Mesendoderm (in vitro differentiated cells): Measurements from ENCODE around the gene MBD4.
"Not testable (repeated sequence)": the region's sequence is repeated elsewhere in the genome, so short reads cannot be mapped to it uniquely, and the experiment has no call there.

Experiments used
- DNase-seq: peaks from one replicate; pipeline ENCODE4 v3.0.0; 2013
- H2AK5ac ChIP-seq: 2 replicates; pipeline ENCODE4 v1.6.1; 2013; ENCODE audit warnings: low read length, inconsistent platforms
- H2BK120ac ChIP-seq: 2 replicates; pipeline ENCODE4 v1.6.1; 2013; ENCODE audit warnings: low read depth, mild to moderate bottlenecking, low read length, moderate library complexity, mixed read lengths
- H2BK15ac ChIP-seq: replicated peaks from 2 replicates; pipeline ENCODE4 v1.6.1; 2013; ENCODE audit warnings: low read depth, mild to moderate bottlenecking, moderate library complexity
- H2BK5ac ChIP-seq: 2 replicates; pipeline ENCODE4 v1.6.1; 2013; ENCODE audit warnings: low read length, inconsistent platforms
- H3K18ac ChIP-seq: 2 replicates; pipeline ENCODE4 v1.6.1; 2013; ENCODE audit warnings: mild to moderate bottlenecking, low read length, mixed read lengths
- H3K23ac ChIP-seq: one replicate; pipeline ENCODE4 v1.6.1; 2013; ENCODE audit warnings: low read length
- H3K27ac ChIP-seq: 2 replicates; pipeline ENCODE4 v1.5.1; 2013; ENCODE audit warnings: low read depth, mild to moderate bottlenecking, inconsistent platforms, low read length, moderate library complexity
- H3K27me3 ChIP-seq: 2 replicates; pipeline ENCODE4 v1.6.1; 2013; ENCODE audit warnings: low read length, control low read depth, mild to moderate bottlenecking, inconsistent platforms; ENCODE audit not compliant: insufficient read depth, poor library complexity
- H3K36me3 ChIP-seq: 2 replicates; pipeline ENCODE4 v1.6.1; 2013; ENCODE audit warnings: low read length, inconsistent platforms; ENCODE audit not compliant: control insufficient read depth, insufficient read depth
- H3K4ac ChIP-seq: one replicate; pipeline ENCODE4 v1.6.1; 2013; ENCODE audit warnings: low read depth, mild to moderate bottlenecking, low read length, moderate library complexity
- H3K4me1 ChIP-seq: 2 replicates; pipeline ENCODE4 v1.6.1; 2013; ENCODE audit warnings: low read depth, low read length, inconsistent platforms; ENCODE audit not compliant: control insufficient read depth
- H3K4me2 ChIP-seq: 2 replicates; pipeline ENCODE4 v1.6.1; 2013; ENCODE audit warnings: low read length
- H3K4me3 ChIP-seq: 2 replicates; pipeline ENCODE4 v1.5.1; 2013; ENCODE audit warnings: mild to moderate bottlenecking, low read length
- H3K56ac ChIP-seq: one replicate; pipeline ENCODE4 v1.6.1; 2013; ENCODE audit warnings: low read length
- H3K79me1 ChIP-seq: 2 replicates; pipeline ENCODE4 v1.6.1; 2013; ENCODE audit warnings: low read length, inconsistent platforms
- H3K79me2 ChIP-seq: 2 replicates; pipeline ENCODE4 v1.6.1; 2013; ENCODE audit warnings: mild to moderate bottlenecking, low read length; ENCODE audit not compliant: control insufficient read depth, insufficient read depth
- H3K9ac ChIP-seq: 2 replicates; pipeline ENCODE4 v1.6.1; 2013; ENCODE audit warnings: low read length, inconsistent platforms
- H4K5ac ChIP-seq: one replicate; pipeline ENCODE4 v1.6.1; 2013; ENCODE audit warnings: low read length
- H4K8ac ChIP-seq: one replicate; pipeline ENCODE4 v1.6.1; 2013; ENCODE audit warnings: low read depth, mild to moderate bottlenecking, control low read depth, low read length, moderate library complexity
- WGBS: extraction: QIAGEN DNeasy Blood & Tissue Kit; methylation state at CpG from one replicate; pipeline ENCODE4 v1.1.7; 2013; ENCODE audit warnings: low lambda C conversion rate, missing lambda C conversion rate; ENCODE audit not compliant: insufficient coverage; ENCODE audit errors: extremely low coverage; 5-methylcytosine and 5-hydroxymethylcytosine counted together

MBD4 gene

DNA sequence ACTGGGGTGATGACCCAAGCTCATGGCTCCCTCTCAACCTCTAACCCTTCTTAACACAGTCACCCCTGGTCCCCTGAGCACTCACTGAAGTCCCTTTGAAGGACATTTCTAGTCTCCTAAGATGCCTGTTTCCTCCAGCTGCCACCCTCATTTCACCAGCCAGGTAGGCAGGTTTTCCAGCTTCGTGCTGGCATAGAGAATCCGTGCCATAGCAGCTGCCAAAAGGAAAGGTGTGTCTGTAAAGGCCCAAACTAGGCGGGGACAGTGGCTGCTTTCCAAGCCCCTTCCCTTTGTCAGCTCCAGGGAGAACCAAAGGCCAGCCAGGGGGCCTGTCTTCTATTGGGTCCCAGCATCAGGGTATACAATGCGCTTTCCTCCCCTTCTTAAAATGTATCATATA, 48.2 kb downstream of the MBD4 start:
- not testable (repeated sequence) for H3K18ac ChIP-seq, H2BK15ac ChIP-seq, H3K4me3 ChIP-seq, H2BK120ac ChIP-seq, H3K36me3 ChIP-seq, H3K27ac ChIP-seq, H3K4me2 ChIP-seq, H4K8ac ChIP-seq, H2BK5ac ChIP-seq, DNase-seq, H3K23ac ChIP-seq, H3K4me1 ChIP-seq, H3K9ac ChIP-seq, H3K4ac ChIP-seq, H4K5ac ChIP-seq, H3K56ac ChIP-seq, H2AK5ac ChIP-seq, H3K27me3 ChIP-seq, H3K79me1 ChIP-seq
- no CpG with 5 or more reads among the region's 4 CpGs for WGBS
- peaks cover 16% of the 10 kb centered on the region for H3K79me2 ChIP-seq

GRCh38 chr3:129389572-129389937, 50.2 kb downstream of the MBD4 start:
- Histone ChIP-seq H3K4me2 (no peak overlapping the region), H3K18ac (no peak overlapping the region), H2BK5ac (no peak overlapping the region), H2BK120ac (no peak overlapping the region), H3K23ac (no peak overlapping the region), H2AK5ac (no peak overlapping the region), H2BK15ac (no peak overlapping the region), H3K36me3 (peaks cover 5% of the 10 kb centered on the region), H3K79me1 (peaks cover under 1% of the 10 kb centered on the region), H3K4ac (no peak overlapping the region), H4K8ac (no peak overlapping the region), H3K56ac (peak overlapping the region; percentile 49), H4K5ac (no peak overlapping the region), H3K4me3 (no peak overlapping the region), H3K27ac (peak overlapping the region; percentile 76), H3K9ac (no peak overlapping the region), H3K27me3 (no peaks in the 10 kb centered on the region), H3K79me2 (peaks cover 1% of the 10 kb centered on the region), H3K4me1 (peaks cover 2% of the 10 kb centered on the region)
- WGBS: no CpG with 5 or more reads among the region's 3 CpGs
- DNase-seq: no peak

- not testable (repeated sequence) for H3K79me2 ChIP-seq, H3K4me2 ChIP-seq, H2AK5ac ChIP-seq, H4K5ac ChIP-seq, H2BK15ac ChIP-seq, H3K4me1 ChIP-seq, H3K23ac ChIP-seq, H3K27me3 ChIP-seq, H3K79me1 ChIP-seq, H3K4me3 ChIP-seq, H2BK120ac ChIP-seq, H3K18ac ChIP-seq, H3K9ac ChIP-seq, H4K8ac ChIP-seq, H3K4ac ChIP-seq, H3K36me3 ChIP-seq
- H3K27ac ChIP-seq: peak overlapping the region; percentile 76
- H2BK5ac ChIP-seq: peak overlapping the region; percentile 80
- WGBS: no CpG with 5 or more reads among the region's 8 CpGs
- peak overlapping the region; percentile 37 for H3K56ac ChIP-seq
- DNase-seq: peak; percentile 85
Observed at GRCh38 chr3:129388791-129389571, 50.8 kb downstream of the MBD4 start.

DNA sequence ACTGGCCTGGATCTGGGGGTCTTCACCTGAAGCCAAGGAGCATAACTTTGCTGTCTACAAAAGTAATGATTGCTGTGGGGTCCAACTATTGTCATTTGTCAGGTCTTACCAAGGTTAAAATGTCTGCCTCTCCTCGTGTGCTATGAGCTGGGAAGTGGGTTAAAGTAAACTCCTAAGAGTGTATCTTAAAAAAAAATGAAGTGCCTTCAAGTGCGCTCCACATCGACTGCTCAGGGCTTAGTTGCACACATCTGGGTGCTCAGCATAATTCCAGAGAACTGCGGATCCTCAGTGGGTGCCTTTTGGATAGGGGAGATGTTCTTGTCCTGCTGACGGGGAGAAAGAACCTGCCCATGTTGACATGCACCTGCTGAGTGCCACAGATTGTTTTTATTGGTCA, 52.3 kb downstream of the MBD4 start:
- Histone ChIP-seq H2BK120ac (no peak overlapping the region), H2AK5ac (no peak overlapping the region), H2BK5ac (no peak overlapping the region), H3K4ac (no peak overlapping the region), H3K23ac (no peak overlapping the region), H4K5ac (no peak overlapping the region), H3K79me2 (no peaks in the 10 kb centered on the region), H3K27me3 (no peaks in the 10 kb centered on the region), H3K79me1 (no peaks in the 10 kb centered on the region), H4K8ac (no peak overlapping the region), H3K9ac (no peak overlapping the region), H3K18ac (no peak overlapping the region), H2BK15ac (no peak overlapping the region), H3K4me1 (peaks cover 2% of the 10 kb centered on the region), H3K27ac (no peak overlapping the region), H3K4me2 (no peak overlapping the region), H3K56ac (no peak overlapping the region), H3K36me3 (peaks cover 3% of the 10 kb centered on the region), H3K4me3 (no peak overlapping the region)
- no CpG with 5 or more reads among the region's 5 CpGs for whole genome bisulfite sequencing
- DNase-seq: no peak

DNA sequence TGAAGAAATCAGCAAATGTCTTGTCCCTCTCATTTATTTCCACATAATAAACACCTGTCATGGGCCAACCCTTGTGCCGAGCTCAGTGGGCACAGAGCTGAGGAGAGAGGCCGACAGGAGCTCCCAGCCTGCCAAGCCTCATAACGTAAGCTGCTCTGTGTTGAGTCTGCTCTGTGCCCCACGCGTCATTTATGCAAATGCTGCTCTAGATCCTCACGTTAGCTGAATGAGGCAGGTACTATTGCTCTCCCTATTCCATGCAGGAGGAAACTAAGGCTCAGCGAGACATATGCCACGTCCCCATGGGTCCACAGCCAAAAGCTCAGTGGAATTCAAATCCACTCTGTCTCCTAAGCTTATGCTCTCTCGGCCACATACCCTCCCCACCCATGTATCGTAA, 52.8 kb downstream of the MBD4 start:
- no peaks in the 10 kb centered on the region for H3K27me3 ChIP-seq
- no peak overlapping the region for H3K23ac ChIP-seq
- WGBS: no CpG with 5 or more reads among the region's 10 CpGs

GRCh38 chr3:129385507-129385906, 54.2 kb downstream of the MBD4 start:
- H2AK5ac ChIP-seq, H3K79me1 ChIP-seq, H3K4me3 ChIP-seq, H2BK5ac ChIP-seq, H3K23ac ChIP-seq, H2BK15ac ChIP-seq, H3K56ac ChIP-seq, H3K4me2 ChIP-seq, H4K5ac ChIP-seq, H3K18ac ChIP-seq, H3K4me1 ChIP-seq, H3K79me2 ChIP-seq, H3K4ac ChIP-seq, H3K36me3 ChIP-seq, H3K27ac ChIP-seq, H3K27me3 ChIP-seq, H3K9ac ChIP-seq, H2BK120ac ChIP-seq, H4K8ac ChIP-seq: not testable (repeated sequence)
- peak; percentile 41 for DNase-seq
- WGBS: no CpG with 5 or more reads among the region's 8 CpGs

More for the DNA sequence above, 52.8 kb downstream of the MBD4 start:
- Histone ChIP-seq H3K18ac (no peak overlapping the region), H3K4ac (no peak overlapping the region), H4K8ac (no peak overlapping the region), H4K5ac (no peak overlapping the region), H2BK120ac (no peak overlapping the region), H3K4me2 (no peak overlapping the region), H3K79me2 (no peaks in the 10 kb centered on the region), H3K9ac (no peak overlapping the region), H3K56ac (no peak overlapping the region), H3K4me3 (no peak overlapping the region), H3K36me3 (peaks cover 3% of the 10 kb centered on the region), H2BK5ac (no peak overlapping the region), H3K79me1 (no peaks in the 10 kb centered on the region), H3K4me1 (peaks cover 2% of the 10 kb centered on the region), H2AK5ac (no peak overlapping the region), H3K27ac (no peak overlapping the region), H2BK15ac (no peak overlapping the region)
- DNase-seq: no peak
